ENCODE measurements around the gene CELA1.
A peak's percentile ranks its signal among the peaks of the same experiment; 100 is the strongest.

The CELA1 gene

DNA sequence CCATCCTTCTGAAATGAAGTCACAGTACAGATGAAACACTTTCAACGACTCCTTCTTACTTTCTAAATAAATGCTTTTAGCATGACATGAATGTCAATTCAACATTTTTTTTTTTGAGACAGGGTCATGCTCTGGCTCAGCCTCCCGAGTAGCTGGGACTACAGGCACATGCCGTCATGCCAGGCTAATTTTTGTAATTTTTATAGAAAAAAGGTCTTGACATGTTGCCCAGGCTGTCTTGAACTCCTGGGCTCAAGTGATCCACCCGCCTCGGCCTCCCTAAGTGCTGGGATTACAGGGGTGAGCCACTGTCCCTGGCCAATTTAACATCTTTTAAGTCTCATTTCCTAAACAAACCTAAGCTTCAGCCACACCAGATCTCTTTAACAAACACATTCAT lies 28.4 kb upstream of the CELA1 start:
- no peak for DNase-seq (ENCODE audit: low spot score)

DNA sequence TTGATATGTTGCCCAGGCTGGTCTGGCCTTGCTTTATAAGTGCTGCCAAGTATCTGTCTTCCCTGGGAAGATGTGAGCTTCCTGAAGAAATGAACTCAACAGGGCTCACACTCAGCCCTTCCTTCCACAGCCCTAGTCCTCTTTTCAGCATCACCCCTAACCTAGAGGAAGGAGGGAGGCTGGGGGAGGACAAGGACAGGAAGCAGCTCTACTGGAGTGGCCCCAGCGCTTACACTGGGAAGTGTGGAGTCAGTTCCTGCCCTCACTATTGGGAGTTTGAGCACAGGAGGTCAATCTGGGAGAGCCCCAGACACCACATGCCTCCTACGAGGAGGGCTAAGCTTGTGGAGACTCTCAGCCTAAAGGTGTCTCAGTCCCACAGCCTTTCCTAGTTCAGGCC lies 27.9 kb upstream of the CELA1 start:
- no peak for DNase-seq (ENCODE audit: low spot score)

DNA sequence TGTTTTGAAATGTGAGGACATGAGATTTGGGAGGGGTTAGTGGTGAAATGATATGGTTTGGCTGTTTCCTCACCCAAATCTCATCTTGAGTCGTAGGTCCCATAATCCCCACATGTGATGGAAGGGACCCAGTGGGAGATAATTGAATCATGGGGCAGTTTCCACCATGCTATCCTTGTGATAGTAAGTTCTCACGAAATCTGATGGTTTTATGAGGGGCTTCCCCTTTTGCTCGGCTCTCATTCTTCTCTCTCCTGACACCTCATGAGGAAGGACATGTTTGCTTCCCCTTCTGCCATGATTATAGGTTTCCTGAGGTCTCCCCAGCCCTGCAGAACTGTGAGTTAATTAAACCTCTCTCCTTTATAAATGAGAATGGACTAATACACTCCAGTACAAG lies 26.7 kb upstream of the CELA1 start:
- DNase-seq (ENCODE audit: low spot score) = no peak

DNA sequence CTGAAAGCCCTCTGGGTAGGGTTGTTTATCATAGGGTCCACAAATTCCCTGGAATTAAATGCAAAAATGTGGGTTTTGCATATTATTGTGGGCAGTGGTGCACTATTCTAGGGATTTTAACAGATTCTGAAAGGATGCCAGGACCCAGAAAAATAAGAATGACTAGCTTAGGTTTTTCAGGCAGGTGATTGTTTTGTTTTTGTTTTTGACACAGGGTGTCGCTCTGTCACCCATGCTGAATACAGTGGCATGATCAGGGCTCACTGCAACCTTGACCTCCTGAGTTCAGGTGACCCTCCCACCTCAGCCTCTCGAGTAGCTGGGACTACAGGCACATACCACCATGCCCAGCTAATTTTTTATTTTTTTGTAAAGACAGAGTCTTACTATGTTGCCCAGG lies 25.5 kb upstream of the CELA1 start:
- no peak for DNase-seq (ENCODE audit: low spot score)

DNA sequence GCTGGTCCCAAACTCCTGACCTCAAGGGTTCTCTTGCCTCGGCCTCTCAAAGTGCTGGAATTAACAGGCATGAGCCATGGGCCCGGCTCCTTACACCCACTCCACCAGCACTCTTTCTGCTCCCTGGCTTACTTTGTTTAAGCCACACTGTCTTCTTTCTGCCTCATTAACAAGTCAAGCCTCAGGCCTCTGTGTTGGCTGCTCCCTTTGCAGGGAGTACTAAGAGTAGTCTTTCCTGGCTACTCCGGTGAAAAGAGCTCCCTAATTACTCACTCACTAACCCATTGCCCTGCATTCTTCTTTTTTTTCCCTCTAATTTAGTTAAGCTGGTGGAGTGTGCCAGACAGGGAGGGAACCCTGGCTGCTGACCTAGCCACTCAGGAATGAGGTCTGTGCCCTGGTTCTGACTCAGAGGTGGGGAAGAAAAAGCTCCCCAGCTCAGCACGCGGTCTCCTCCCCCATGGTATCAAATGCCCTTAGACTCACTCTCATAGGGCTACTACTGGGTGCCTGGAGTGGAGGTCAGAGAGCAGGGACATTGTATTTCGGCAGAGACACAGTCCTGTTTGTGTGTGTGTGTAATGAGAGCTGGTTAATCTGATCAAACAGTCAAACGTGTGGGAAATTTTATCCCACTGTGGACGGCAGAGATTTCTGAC lies 24.9 kb upstream of the CELA1 start:
- peak; percentile 96 for DNase-seq (ENCODE audit: low spot score)

DNA sequence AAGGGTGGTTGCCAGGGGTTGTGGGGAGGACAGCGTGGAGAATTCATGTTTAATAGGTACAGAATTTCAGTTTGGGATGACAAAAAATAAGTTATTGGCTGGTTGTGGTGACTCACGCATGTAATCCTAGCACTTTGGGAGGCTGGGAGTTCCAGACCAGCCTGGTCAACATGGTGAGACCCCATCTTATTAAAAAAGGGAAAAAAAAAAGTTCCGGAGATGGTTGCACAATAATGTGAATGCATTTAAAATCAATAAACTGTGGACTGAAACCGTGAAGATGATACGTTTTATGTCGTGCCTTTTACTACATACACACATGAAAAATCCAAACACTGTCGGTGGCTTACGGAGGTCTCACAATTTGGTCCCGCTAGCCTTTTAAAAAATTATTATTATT lies 24.2 kb upstream of the CELA1 start:
- DNase-seq (ENCODE audit: low spot score) = no peak

DNA sequence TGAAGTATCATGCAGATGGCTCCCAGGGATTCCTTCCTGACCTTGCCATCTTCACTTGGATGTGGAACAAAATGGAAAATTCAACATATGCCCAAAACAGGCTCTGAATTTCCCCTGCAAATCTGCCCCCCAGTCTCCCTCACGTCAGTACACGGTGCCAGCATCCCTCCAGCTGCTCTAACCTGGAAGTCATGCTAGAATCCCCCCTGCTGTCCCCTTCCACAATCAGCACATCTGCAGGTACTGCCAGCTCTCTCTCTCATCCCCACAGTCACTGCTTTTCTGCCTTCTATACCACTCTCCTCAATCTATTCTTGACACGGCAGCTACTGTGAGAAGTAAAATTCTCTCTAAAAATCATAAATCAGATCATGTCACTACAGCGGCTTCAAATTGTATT lies 23.1 kb upstream of the CELA1 start:
- DNase-seq (ENCODE audit: low spot score) = no peak

DNA sequence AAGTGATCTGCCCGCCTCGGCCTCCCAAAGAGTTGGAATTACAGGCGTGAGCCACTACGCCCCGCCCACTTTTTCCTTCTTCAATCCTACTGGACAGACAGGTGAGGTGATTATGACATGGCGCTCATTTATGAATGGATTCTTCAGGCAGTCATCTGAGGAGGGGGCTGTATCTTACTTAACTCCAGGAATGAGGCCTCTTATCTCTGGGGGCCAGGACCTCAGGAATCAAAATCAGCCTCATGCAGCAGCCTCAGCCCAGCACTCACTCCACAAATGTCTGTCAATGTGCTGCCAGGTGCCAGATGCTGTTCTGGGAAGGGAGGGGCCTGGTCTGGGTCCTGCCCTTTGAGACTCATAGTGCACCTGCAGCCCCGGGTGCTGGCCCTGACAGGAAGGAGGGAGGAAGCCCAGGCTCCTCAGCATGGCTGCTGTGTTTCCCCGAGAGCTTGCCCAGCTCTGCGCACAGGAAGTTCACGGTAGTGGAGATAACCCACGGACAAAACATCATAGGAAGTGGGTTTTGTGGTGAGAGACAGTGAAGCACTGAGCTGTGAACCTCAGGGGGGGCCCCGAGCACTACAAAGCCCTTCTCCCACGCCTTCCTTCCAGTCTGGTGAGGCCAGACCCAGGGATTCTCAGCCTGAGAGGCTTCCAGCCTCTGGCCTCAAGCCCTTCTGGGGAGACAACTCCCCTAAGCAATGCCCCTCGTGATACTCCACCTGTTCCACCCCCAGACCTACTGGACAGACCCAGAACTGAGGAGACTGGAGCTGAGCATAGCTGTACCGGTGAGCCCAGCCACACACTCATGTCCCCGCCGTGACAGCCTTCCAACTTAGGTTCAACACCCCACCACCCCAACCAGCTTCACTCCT lies 22.4 kb upstream of the CELA1 start:
- no peak for DNase-seq (ENCODE audit: low spot score)

DNA sequence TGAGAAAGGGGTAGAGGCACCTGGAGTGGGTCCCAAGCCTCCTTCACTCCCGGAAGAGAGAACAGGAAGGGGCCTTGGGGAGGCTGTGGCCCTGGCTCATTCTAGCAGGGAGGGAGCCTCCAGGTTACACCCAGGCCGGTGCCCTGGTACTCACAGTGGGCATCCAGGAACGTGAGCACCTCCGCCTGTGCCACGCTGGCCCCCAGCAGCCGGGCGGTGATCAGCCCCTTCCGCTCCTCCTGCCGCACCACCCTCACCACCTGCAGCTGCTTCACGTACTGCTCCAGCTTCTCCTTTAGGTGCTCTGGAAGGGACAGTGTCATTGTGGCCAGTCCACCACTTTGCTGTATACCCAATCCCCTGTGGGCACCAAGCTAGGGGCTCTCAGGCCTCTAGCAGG lies 18.8 kb upstream of the CELA1 start:
- no peak for DNase-seq (ENCODE audit: low spot score)

DNA sequence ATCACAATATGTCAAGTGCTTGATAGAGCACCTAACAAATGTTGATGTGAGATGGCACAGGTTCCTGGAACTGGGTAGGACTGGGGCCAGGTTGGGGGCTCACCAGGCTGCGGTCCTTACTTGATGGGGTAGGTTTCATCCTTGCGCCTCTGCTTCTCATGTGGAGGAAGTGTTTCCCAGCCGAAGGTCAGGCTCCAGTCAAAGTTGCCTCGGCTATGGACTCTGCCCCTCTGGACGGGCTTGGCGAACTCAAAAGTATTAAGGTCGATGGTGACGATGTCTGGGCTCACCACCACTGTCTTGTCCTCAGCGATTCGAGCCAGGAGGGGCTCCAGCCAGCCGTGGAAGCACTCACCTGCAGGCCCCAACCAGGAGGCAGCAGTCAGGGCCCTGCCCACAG lies 17.5 kb upstream of the CELA1 start:
- no peak for DNase-seq (ENCODE audit: low spot score)

DNA sequence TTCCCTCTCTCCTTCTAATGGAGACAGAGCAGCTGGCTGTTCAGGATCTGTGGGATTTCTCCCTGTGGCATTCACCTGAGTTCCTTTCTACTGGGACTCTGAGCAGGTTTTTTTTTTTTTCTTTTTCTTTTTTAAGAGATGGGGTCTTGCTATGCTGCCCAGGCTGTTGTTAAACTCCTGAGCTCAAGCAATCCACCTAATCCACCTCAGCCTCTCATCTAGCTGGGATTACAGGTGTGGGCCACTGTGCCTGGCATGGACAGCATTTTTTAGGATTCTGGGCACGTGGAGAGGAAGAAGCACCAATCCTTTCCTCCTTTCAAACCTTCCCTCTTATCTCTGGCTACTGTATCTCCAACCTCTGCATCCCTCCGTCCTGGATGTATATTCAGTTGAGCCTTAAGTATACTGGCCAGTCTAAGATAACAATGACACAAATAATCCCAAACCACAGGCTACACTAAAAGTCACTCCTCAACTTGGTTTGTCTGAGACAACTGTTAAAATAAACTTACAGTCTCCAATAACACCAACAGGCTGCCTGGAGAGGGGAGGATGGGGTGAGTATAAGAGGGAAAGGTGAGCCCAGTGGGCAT lies 16.4 kb upstream of the CELA1 start:
- DNase-seq (ENCODE audit: low spot score) = no peak

DNA sequence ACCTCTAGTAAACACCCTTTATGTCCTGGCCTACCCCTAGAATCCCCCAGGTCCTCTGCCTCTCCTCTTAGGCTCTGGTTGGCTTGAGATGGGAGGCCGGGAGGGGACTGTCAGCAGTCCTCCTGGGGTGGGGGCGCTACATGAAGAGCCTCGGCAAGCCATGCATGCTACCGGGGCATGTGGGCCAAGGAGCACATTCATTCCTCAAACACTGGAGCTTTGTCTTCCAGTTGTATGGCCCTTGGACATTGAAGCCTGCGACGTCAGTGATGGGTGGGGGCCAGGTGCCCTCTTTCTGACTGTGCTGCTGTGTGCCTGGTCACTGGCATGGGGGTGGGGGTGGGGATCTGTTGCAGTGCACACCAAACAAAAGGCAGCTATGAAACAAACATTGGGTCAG lies 15.8 kb upstream of the CELA1 start:
- DNase-seq (ENCODE audit: low spot score) = no peak

DNA sequence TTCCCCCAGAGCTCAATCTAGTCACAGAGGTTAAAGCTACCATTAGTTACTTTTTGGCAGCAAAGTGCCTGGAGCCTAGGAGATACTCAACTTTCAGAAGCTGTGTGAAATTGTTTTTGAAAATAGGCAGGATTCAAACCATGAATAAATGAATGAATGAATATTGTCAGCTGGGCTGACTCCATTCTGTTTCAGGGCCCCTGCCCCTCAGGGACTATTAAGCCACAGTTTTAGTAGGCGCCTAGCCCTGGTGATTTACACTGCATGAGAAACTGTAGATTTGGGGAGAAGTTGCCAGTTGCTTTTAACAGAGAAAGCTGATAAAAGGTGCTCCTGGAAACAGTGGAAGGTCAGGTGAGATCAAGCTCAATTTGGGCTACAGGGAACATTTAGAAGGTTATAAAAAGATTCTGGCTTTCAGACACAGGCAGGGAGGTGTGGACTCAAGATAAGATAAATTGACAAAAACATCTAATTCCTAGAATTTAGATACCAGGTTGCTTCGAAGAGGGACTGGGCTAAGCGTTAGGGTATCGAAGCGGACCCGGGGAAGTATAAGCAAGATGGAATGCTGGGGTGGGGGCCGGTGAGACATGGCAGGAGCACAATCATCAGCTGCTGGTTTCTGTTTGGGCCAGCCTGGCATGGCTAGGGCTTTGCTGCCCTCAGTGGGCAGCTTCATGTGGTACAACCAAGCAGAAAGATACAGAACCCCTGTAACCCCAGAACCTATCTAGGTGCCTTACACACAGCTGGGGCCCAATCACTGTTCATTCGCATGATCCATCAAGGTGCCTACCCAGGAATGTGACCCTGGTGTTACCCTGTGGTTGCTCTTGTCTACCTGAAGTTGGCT lies 14.9 kb upstream of the CELA1 start:
- no peak for DNase-seq (ENCODE audit: low spot score)

DNA sequence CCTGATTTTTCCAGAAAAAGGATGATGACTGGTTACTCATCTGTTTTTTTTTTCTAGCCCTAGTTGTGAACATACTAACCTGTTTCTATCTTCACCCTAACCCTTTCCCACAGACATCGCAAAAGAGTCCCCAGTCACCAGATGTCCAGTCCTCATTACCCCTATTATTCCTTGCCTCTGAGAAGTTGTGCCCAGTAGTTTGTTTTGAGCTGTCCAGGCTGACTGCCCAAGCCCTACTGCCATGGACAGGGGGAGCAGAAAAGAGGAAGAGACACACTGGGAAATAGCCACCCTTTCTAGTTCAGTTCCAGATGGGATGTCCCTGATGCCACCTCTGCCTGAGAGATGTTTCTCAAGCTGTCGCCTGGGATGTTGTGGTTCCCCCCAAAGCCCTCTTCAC lies 13.8 kb upstream of the CELA1 start:
- DNase-seq (ENCODE audit: low spot score) = no peak

DNA sequence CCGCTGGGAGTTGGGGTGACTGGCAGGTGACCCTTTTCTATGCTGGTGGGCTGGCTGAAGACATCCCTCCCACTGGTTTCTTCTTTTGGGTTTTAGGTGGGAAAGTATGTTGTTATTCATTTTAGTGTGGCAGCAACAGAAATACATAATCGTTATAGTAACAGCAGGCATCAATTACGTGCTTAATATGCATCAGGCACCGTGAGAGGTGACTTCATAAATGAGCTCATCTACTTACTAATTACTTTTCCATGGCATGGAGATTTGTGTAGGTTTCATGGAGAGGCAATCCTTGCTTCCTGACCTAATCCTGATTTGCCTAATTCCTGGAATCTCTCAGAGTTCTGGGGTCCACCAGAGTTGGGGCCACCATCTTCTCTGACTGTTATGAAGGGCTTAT lies 13.4 kb upstream of the CELA1 start:
- DNase-seq (ENCODE audit: low spot score) = no peak

DNA sequence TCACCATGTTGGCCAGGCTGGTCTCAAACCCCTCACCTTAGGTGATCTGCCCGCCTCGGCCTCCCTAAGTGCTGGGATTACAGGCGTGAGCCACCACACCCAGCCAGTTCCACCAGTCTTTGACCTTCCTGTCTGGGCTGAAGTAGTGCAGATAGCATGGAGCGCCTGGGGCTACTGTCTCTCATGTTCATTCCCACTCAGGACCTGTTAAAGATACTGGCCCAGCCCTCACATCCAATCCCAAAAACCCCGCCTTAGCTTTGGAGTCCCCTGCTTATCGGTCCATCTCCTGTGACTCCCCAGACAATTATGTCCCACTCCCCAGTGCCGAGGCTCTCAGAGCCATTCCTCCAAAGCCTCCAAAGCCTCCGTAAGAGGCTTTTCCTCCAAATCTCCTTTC lies 12.0 kb upstream of the CELA1 start:
- DNase-seq (ENCODE audit: low spot score) = no peak

DNA sequence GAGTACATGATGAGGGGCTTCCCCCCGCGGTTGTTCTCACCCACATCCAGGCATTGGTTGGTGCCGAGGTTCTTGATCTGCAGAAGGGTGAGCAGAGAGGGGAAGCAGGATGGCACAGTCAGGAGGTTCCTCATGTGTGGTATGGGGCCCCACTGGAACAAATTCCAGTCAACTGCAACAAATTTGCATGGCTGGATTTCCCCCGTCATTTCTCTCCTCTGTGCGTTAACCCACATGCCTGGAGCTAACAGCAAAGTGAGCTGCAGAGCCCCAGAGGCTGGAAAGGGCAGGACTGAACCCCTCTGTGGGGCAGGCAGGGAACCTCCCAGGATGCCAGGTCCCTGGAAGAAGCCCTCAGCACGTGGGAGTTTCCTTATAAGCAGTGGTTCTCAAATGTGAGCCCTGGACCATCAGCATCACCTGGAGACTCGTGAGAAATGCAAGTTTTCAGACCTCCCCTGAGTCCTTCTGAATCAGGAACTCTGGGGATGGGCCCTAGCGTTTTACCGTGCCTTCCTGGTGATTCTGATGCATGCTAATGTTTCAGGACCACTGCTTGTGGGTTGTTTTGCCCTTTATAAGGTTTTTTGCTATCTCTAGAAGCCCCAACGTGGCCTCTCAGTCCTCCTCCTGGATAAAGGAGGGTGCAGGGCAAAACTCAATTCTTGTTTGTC lies 11.0 kb upstream of the CELA1 start:
- DNase-seq (ENCODE audit: low spot score) = no peak

DNA sequence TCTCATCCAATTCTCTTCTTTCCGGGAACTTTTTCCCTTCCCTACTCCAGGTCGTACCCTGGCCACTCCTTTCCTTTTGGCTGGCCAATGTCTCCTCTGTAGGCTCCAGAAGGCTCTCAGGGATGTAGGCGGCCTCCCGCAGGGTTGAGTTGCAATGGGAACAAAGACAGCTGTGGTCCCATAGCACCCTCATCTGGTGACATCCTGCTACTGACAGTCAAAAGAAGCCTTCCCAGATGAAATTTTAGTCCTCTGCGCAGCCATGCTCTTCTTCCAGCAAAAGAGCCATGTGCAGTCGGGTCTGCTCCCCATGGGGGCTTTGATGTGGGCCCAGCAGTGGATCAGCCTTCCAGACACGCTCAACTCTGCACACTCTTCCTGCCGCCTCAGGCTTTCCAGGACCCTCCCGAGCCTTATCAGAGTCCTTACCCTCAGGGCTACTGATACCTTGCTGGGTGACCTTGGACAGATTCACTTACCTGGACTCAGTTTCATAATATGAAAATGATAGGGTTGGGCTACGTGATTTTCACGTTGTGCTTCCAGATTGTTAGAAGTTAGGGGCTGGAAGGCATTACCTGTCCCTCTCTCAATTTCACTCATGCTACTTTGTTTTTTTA lies 5.5 kb upstream of the CELA1 start:
- peak; percentile 50 for DNase-seq (ENCODE audit: low spot score)

DNA sequence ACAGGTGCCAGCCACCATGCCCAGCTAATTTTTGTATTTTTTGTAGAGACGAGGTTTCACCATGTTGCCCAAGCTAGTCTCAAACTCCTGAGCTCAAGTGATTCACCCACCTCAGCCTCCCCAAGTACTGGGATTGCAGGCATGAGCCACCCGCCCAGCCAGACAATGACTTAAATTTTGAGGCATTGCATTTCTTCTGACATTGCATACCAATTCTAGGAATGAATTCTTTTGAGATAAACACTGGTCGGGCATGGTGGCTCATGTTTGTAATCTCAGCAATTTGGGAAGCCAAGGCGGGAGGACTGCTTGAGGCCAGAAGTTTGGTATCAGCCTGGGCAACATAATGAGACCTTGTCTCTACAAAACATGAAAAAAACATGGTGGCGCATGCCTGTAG lies 2.5 kb upstream of the CELA1 start:
- DNase-seq (ENCODE audit: low spot score) = no peak

DNA sequence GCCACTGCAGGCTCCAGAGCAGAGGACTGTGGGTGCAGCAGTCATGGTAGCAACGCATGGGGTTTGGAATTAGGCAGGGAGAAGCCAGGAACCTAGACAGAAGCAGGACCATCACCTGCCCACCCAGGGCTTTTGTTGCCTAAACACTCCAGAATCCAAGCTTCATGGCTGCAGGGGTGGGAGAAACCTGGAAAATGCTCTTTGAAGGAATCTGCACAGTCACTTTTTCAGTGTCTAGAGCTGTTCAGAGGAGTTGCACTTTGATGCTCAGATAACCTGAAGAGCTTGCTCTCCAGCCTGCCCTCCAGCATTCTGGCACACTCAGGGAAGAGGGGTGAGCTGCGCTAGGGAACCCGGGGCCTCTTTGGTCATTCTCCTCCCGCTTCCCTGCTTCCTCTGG lies 1.6 kb upstream of the CELA1 start:
- DNase-seq (ENCODE audit: low spot score) = no peak

DNA sequence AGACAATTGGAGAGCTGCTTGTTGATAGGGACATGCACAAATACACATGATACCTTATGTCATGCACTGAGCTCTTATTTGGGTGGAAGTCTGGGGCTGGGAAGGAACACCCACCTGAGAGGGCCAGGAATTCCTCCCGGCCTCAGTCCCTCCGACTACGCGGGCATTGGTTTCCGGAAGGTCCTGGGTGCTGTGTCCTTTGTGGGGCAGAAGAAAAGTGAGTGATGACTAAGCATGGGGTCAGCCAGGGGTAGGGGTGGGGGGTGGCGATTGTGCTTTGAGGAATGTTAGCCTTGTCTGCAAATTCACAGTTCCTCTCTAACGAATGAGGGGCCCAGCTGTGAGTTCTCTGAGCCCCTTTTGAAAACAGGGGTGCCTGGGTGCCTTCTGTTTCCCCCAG lies 798 bp downstream of the CELA1 start:
- DNase-seq (ENCODE audit: low spot score) = peak; percentile 35

All from AG08396 (cell line).